Vagina (tissue), 2 donors: ENCODE measurements around the gene NPIPA2.
"Not testable (repeated sequence)": the region's sequence is repeated elsewhere in the genome, so short reads cannot be mapped to it uniquely, and the experiment has no call there.

ENCODE experiments used
- CTCF ChIP-seq, 3 experiments: fragments of 450-650 bp in 2 of 3; fragments of 200-600 bp in 1 of 3; sonication (generic) in 1 of 3; IDR thresholded peaks; one replicate each; pipeline ENCODE4 v1.5.1; 2017 to 2019; ENCODE audit warnings: antibody characterized with exemption in 3 of 3, mild to moderate bottlenecking in 2 of 3, moderate library complexity in 2 of 3
- POLR2A ChIP-seq, 2 donors: fragments of 450-650 bp; IDR thresholded peaks; one replicate each; pipeline ENCODE4 v1.6.1; 2017; ENCODE audit warnings: antibody characterized with exemption in 2 of 2, mild to moderate bottlenecking in 2 of 2, moderate library complexity in 2 of 2
- POLR2AphosphoS5 ChIP-seq, 2 donors: sonication (generic); formaldehyde crosslinking; IDR thresholded peaks; one replicate each; pipeline ENCODE4 v1.9.0; 2017; ENCODE audit warnings: antibody characterized with exemption in 2 of 2, mild to moderate bottlenecking in 2 of 2, low read depth in 1 of 2; ENCODE audit not compliant: insufficient read depth in 1 of 2

- not testable (repeated sequence) for TF ChIP-seq CTCF (IDR thresholded peaks at IDR 0.05); POLR2A (IDR thresholded peaks at IDR 0.05); POLR2AphosphoS5 (IDR thresholded peaks at IDR 0.05; ENCODE audit: insufficient read depth in 1 of 2, low read depth in 1 of 2)
Measured at GRCh38 chr16:14786180-14786579, 43.8 kb downstream of the NPIPA2 start.
